ENCODE results near the gene KLHDC7A. TPM values are rescaled to one million over a fixed set of nuclear protein-coding genes. Genes with fewer than 3 reads are reported as not detected.
"Not testable (repeated sequence)": the region's sequence is repeated elsewhere in the genome, so short reads cannot be mapped to it uniquely, and the experiment has no call there.

KLHDC7A gene
- total RNA-seq, 1 experiment from 2014 or later = not detected

DNA sequence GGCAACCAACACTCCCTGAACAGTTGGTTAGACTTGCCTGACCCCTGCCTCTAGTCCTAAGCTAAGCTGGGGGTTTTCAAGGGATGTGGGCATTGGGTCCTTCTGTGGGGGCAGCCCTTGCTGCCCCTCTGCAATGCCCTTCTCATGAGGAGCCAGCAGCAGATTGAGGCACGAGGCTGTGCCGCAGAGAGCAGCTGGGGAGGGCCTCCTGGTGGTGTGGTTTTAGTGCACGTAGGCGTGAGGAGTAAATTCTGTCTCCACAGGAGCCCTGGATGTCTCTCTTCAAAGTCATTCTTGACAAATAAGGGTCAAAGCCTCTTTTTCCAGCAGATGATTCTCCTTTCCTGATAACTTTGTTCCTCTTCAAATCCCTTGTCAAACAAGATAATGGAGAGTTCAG, 31.8 kb upstream of the KLHDC7A start:
- no peaks in the 10 kb centered on the region for H3K27me3 ChIP-seq (ENCODE audit: low read length)
- H3K79me2 ChIP-seq (ENCODE audit: low read length) = no peaks in the 10 kb centered on the region
- no peak overlapping the region for H3K4me2 ChIP-seq (ENCODE audit: low read depth, low read length, poor library complexity, severe bottlenecking)
- no peaks in the 10 kb centered on the region for H4K20me1 ChIP-seq (ENCODE audit: insufficient read depth, low read depth, low read length)
- no peak overlapping the region for H3K27ac ChIP-seq (ENCODE audit: low read length)
- no peaks in the 10 kb centered on the region for H3K9me3 ChIP-seq (ENCODE audit: low read length)
- H2AFZ ChIP-seq (ENCODE audit: low read length) = no peak overlapping the region
- no peaks in the 10 kb centered on the region for H3K9me2 ChIP-seq (replicated peaks; ENCODE audit: insufficient read depth, low read length)
- DNase-seq = no peak
- no peaks in the 10 kb centered on the region for H3K4me1 ChIP-seq (ENCODE audit: low read length)
- no peak overlapping the region for H3K4me3 ChIP-seq (ENCODE audit: low read length)
- H3K36me3 ChIP-seq (ENCODE audit: insufficient read depth, low read length) = no peaks in the 10 kb centered on the region
- H3K9ac ChIP-seq (ENCODE audit: low read length) = no peak overlapping the region

DNA sequence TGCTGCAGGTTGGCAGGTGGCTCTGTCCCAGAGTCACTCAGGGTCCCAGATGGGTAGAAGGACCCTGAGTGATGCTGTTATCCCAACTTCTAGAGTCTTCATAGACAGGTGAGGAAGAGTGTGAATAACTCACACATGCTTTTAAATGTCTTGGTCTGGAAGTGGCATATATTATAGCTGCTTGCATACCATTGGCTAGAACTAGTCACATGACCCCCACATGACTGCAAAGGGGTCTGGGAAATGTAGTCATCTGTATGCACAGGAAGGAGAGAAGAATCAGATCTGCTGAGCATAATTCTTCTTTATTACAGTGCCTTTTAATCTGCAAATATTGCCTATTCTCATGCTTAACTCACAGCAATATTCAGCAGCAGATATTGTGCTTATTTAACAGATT, 28.2 kb upstream of the KLHDC7A start:
- peak; percentile 83 for DNase-seq
- H3K79me2 ChIP-seq (ENCODE audit: low read length) = no peaks in the 10 kb centered on the region
- H3K4me2 ChIP-seq (ENCODE audit: low read depth, low read length, poor library complexity, severe bottlenecking) = no peak overlapping the region
- no peaks in the 10 kb centered on the region for H3K9me2 ChIP-seq (replicated peaks; ENCODE audit: insufficient read depth, low read length)
- no peak overlapping the region for H3K27ac ChIP-seq (ENCODE audit: low read length)
- no peaks in the 10 kb centered on the region for H3K4me1 ChIP-seq (ENCODE audit: low read length)
- H3K36me3 ChIP-seq (ENCODE audit: insufficient read depth, low read length) = no peaks in the 10 kb centered on the region
- H2AFZ ChIP-seq (ENCODE audit: low read length) = no peak overlapping the region
- no peak overlapping the region for H3K4me3 ChIP-seq (ENCODE audit: low read length)
- no peaks in the 10 kb centered on the region for H3K9me3 ChIP-seq (ENCODE audit: low read length)
- no peaks in the 10 kb centered on the region for H3K27me3 ChIP-seq (ENCODE audit: low read length)
- H4K20me1 ChIP-seq (ENCODE audit: insufficient read depth, low read depth, low read length) = no peaks in the 10 kb centered on the region
- H3K9ac ChIP-seq (ENCODE audit: low read length) = no peak overlapping the region

DNA sequence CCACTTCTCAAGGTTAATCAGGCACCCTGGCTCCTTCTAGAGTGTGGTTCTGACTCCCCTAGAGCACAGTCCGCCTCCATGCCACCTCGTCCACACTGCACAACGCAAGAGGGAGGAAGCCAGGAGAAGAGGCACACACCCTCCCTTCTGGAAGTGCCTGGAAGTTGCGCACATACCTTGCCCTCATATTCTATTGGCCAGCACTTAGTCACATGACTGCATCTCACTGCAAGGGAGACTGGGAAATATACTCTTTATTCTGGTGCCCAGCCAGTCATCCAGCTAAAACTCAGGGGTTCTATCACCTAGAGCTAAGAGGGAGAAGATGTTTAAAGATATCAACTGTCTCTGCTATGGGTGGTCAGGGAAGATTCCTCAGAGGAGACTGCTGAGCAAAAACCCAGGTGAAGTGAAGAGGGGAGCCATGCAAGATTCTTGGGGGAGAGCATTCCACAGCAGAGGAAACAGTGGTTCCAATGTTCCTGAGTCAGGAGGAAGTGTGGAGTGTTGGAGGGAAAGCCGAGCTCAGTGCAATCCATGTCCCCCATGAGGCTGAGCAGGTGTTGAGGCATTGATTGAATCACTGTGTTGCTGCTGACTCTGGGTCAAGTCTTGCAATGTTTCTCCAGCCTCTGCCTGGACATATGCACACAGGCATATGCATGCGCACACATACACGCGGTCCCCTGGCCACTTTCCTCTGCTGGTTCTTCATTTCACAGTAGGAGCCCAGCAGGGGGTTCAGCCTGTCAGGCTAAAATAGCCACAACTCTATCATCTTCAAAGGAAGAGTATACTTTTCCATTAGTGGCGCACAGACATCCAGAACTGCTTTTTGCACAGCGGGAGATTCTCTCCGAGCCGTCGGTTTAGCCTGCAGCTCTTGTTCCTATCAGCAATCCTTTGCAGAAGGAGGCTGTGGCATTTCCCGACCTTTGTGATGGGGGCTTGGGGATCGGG, 22.3 kb upstream of the KLHDC7A start:
- H3K36me3 ChIP-seq (ENCODE audit: insufficient read depth, low read length) = no peaks in the 10 kb centered on the region

DNA sequence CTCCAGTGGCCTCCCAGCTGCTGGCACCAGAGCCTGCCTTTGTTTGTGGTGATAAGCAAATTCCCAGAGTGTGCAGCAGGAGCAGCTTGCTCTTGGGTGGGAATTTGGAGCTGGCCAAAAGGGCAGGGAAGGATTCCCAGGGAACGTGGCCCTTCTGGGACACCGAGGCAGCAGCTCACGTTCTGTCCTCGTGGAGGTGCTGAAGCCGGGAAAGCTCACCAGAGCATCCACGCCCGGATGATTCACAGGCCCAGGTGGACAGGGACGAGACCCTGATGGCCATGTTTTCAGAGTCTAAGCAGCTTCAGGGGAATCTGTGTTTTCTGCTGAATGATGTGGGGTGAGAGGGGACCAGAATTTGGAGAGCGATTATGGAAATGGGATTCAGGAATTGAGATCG, 19.1 kb upstream of the KLHDC7A start:
- no peaks in the 10 kb centered on the region for H3K4me1 ChIP-seq (ENCODE audit: low read length)
- H4K20me1 ChIP-seq (ENCODE audit: insufficient read depth, low read depth, low read length) = no peaks in the 10 kb centered on the region
- H3K4me2 ChIP-seq (ENCODE audit: low read depth, low read length, poor library complexity, severe bottlenecking) = no peak overlapping the region
- no peak for DNase-seq
- no peak overlapping the region for H3K4me3 ChIP-seq (ENCODE audit: low read length)
- H3K27ac ChIP-seq (ENCODE audit: low read length) = no peak overlapping the region
- no peak overlapping the region for H2AFZ ChIP-seq (ENCODE audit: low read length)
- no peaks in the 10 kb centered on the region for H3K27me3 ChIP-seq (ENCODE audit: low read length)
- H3K9ac ChIP-seq (ENCODE audit: low read length) = no peak overlapping the region
- no peaks in the 10 kb centered on the region for H3K36me3 ChIP-seq (ENCODE audit: insufficient read depth, low read length)
- no peaks in the 10 kb centered on the region for H3K9me3 ChIP-seq (ENCODE audit: low read length)
- H3K9me2 ChIP-seq (replicated peaks; ENCODE audit: insufficient read depth, low read length) = no peaks in the 10 kb centered on the region
- H3K79me2 ChIP-seq (ENCODE audit: low read length) = no peaks in the 10 kb centered on the region

More for the DNA sequence above, 22.3 kb upstream of the KLHDC7A start:
- no peak overlapping the region for H3K4me3 ChIP-seq (ENCODE audit: low read length)
- H2AFZ ChIP-seq (ENCODE audit: low read length) = no peak overlapping the region
- no peaks in the 10 kb centered on the region for H3K79me2 ChIP-seq (ENCODE audit: low read length)
- no peak overlapping the region for H3K27ac ChIP-seq (ENCODE audit: low read length)
- no peaks in the 10 kb centered on the region for H3K9me2 ChIP-seq (replicated peaks; ENCODE audit: insufficient read depth, low read length)
- no peak for DNase-seq
- H3K9ac ChIP-seq (ENCODE audit: low read length) = no peak overlapping the region
- H3K4me2 ChIP-seq (ENCODE audit: low read depth, low read length, poor library complexity, severe bottlenecking) = no peak overlapping the region
- no peaks in the 10 kb centered on the region for H3K27me3 ChIP-seq (ENCODE audit: low read length)
- no peaks in the 10 kb centered on the region for H3K4me1 ChIP-seq (ENCODE audit: low read length)
- H3K9me3 ChIP-seq (ENCODE audit: low read length) = no peaks in the 10 kb centered on the region
- no peaks in the 10 kb centered on the region for H4K20me1 ChIP-seq (ENCODE audit: insufficient read depth, low read depth, low read length)

DNA sequence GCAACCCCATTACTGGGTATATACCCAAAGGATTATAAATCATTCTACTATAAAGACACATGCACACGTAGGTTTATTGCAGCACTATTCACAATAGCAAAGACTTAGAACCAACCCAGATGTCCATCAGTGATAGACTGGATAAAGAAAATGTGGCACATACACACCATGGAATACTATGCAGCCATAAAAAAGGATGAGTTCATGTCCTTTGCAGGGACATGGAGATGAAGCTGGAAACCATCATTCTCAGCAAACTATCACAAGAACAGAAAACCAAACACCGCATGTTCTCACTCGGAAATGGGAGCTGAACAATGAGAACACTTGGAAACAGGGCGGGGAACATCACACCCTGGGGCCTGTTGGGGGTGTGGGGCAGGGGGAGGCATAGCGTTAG, 18.2 kb upstream of the KLHDC7A start:
- H3K27me3 ChIP-seq (ENCODE audit: low read length); H3K79me2 ChIP-seq (ENCODE audit: low read length); H3K4me2 ChIP-seq (ENCODE audit: low read depth, low read length, poor library complexity, severe bottlenecking); H3K9me3 ChIP-seq (ENCODE audit: low read length); H4K20me1 ChIP-seq (ENCODE audit: insufficient read depth, low read depth, low read length); H3K27ac ChIP-seq (ENCODE audit: low read length); H3K36me3 ChIP-seq (ENCODE audit: insufficient read depth, low read length); H3K4me3 ChIP-seq (ENCODE audit: low read length); H3K9ac ChIP-seq (ENCODE audit: low read length); H2AFZ ChIP-seq (ENCODE audit: low read length); DNase-seq; H3K9me2 ChIP-seq (replicated peaks; ENCODE audit: insufficient read depth, low read length); H3K4me1 ChIP-seq (ENCODE audit: low read length): not testable (repeated sequence)

DNA sequence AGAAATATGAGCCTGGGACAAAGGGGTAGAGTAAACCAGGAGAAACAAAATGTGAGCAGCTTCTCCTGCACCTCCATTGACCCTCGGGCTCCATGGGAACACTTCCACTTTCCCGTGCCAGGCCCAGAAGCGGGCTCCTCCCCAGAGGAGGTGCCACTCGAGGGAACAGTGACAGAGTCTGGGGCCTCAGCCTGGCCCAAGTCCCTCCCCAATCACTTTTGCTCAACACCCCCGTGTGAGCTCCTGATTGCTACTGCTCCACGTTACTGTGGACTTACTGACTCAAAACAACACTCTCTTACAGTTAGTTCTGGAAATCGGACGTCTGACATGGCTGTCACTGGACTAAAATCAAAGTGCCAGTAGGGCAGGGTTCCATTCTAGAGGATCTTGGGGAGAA, 17.7 kb upstream of the KLHDC7A start:
- Histone ChIP-seq H3K4me1 (ENCODE audit: low read length) (no peaks in the 10 kb centered on the region), H2AFZ (ENCODE audit: low read length) (no peak overlapping the region), H3K27ac (ENCODE audit: low read length) (no peak overlapping the region), H3K27me3 (ENCODE audit: low read length) (no peaks in the 10 kb centered on the region), H3K9me3 (ENCODE audit: low read length) (no peaks in the 10 kb centered on the region), H3K36me3 (ENCODE audit: insufficient read depth, low read length) (no peaks in the 10 kb centered on the region), H3K9ac (ENCODE audit: low read length) (no peak overlapping the region), H3K9me2 (replicated peaks; ENCODE audit: insufficient read depth, low read length) (no peaks in the 10 kb centered on the region), H3K79me2 (ENCODE audit: low read length) (no peaks in the 10 kb centered on the region), H3K4me2 (ENCODE audit: low read depth, low read length, poor library complexity, severe bottlenecking) (no peak overlapping the region), H4K20me1 (ENCODE audit: insufficient read depth, low read depth, low read length) (no peaks in the 10 kb centered on the region), H3K4me3 (ENCODE audit: low read length) (no peak overlapping the region)
- DNase-seq = no peak

DNA sequence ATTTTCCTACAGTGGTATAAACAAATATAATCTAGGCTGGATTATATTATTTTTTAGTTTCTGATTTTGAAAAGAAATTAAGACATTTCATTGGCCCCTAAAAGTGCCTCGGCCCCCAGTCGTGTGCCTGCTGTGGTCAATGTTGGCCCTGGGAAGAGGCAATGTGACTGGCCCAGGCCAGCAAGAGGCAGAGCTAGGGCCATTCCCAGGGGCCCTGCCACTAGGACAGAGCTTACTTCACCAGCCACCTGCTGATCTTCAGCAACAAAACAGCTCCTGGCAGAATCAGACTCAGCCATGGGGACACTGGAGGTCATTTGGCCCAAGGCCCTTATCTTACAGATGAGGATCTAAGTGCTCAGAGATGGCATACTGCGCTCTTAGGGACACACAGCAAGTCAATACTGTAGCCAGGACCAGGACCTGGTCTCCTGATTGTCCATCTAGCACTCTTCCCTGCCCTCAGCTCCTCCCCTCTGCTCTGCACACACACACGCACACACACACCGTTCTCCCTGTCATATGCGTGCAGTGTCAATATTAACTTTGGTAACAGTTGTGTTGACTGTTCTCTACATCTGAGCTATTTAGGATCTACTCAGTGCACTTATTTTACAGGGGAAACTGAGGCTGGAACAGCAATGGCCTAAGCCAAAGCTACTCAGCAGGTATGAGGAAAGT, 16.6 kb upstream of the KLHDC7A start:
- Histone ChIP-seq H3K79me2 (ENCODE audit: low read length) (no peaks in the 10 kb centered on the region), H3K9ac (ENCODE audit: low read length) (no peak overlapping the region), H3K4me2 (ENCODE audit: low read depth, low read length, poor library complexity, severe bottlenecking) (no peak overlapping the region), H3K27me3 (ENCODE audit: low read length) (no peaks in the 10 kb centered on the region; the same call in 1 of the 2 replicates), H3K4me1 (ENCODE audit: low read length) (no peaks in the 10 kb centered on the region), H3K9me2 (replicated peaks; ENCODE audit: insufficient read depth, low read length) (no peaks in the 10 kb centered on the region), H2AFZ (ENCODE audit: low read length) (no peak overlapping the region), H3K27ac (ENCODE audit: low read length) (no peak overlapping the region), H3K36me3 (ENCODE audit: insufficient read depth, low read length) (no peaks in the 10 kb centered on the region), H3K9me3 (ENCODE audit: low read length) (no peaks in the 10 kb centered on the region), H3K4me3 (ENCODE audit: low read length) (no peak overlapping the region), H4K20me1 (ENCODE audit: insufficient read depth, low read depth, low read length) (no peaks in the 10 kb centered on the region)
- no peak for DNase-seq

DNA sequence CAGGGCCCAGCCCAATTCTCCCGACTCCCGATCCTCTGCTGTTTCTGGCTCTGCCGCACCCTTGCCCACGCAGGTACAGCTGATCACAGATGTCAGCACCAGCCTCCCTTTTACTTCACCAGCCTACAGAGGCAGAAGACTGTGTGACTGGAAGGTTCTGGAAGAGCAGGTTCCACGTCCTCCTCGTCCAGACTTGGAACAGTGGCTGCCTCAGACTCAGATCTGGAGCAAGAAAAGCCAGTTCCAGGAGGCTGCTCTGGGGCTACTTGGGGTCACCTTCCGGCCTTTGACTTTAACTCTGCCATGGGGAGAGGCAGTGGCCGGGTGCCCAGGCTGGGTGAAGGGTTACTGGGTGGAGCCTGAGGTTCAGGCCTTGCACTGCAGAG, 16.1 kb upstream of the KLHDC7A start:
- no peak overlapping the region for H3K9ac ChIP-seq (ENCODE audit: low read length)
- H3K9me2 ChIP-seq (replicated peaks; ENCODE audit: insufficient read depth, low read length) = no peaks in the 10 kb centered on the region
- no peaks in the 10 kb centered on the region for H3K4me1 ChIP-seq (ENCODE audit: low read length)
- no peak for DNase-seq
- no peaks in the 10 kb centered on the region for H3K9me3 ChIP-seq (ENCODE audit: low read length)
- H3K4me3 ChIP-seq (ENCODE audit: low read length) = no peak overlapping the region
- H4K20me1 ChIP-seq (ENCODE audit: insufficient read depth, low read depth, low read length) = no peaks in the 10 kb centered on the region
- H3K27me3 ChIP-seq (ENCODE audit: low read length) = no peaks in the 10 kb centered on the region; the same call in 1 of the 2 replicates
- no peak overlapping the region for H3K4me2 ChIP-seq (ENCODE audit: low read depth, low read length, poor library complexity, severe bottlenecking)
- no peaks in the 10 kb centered on the region for H3K36me3 ChIP-seq (ENCODE audit: insufficient read depth, low read length)
- H3K27ac ChIP-seq (ENCODE audit: low read length) = no peak overlapping the region
- H3K79me2 ChIP-seq (ENCODE audit: low read length) = no peaks in the 10 kb centered on the region
- no peak overlapping the region for H2AFZ ChIP-seq (ENCODE audit: low read length)

Data from Karpas-422 (cell line).